ENCODE results near the gene IL13RA1. TPM values are rescaled to one million over a fixed set of nuclear protein-coding genes. Genes with fewer than 3 reads are reported as not detected.

IL13RA1 gene
- total and polyA plus RNA-seq, 2 experiments from 2014 or later, result 2.7 to 6.6 TPM

- H3K4me2 ChIP-seq, result no peak overlapping the region
- no peaks in the 10 kb centered on the region; the same call in 2 of the 3 replicates for H3K9me3 Mint-ChIP-seq
- ATAC-seq, result no peak
- H3K4me1 Mint-ChIP-seq, result 0 out of 3 replicates have a peak, but pooled peaks cover 2% of the 10 kb centered on the region
- H2AFZ ChIP-seq, result no peak overlapping the region
- H3F3A ChIP-seq (replicated peaks; ENCODE audit: low read depth), result no peaks in the 10 kb centered on the region
- no peaks in the 10 kb centered on the region for H3K4me1 ChIP-seq (ENCODE audit: insufficient read depth)
- no peak for TF ChIP-seq EZH2phosphoT487 (IDR thresholded peaks at IDR 0.05; ENCODE audit: unreplicated experiment)
- TF ChIP-seq POLR2AphosphoS5 (IDR thresholded peaks at IDR 0.05; ENCODE audit: low read depth), result no peak
- TF ChIP-seq REST (IDR thresholded peaks at IDR 0.05; ENCODE audit: unreplicated experiment), result no peak
- no peak for TF ChIP-seq NANOG (IDR thresholded peaks at IDR 0.05; ENCODE audit: borderline replicate concordance)
- TF ChIP-seq CTCF (conservative IDR thresholded peaks at IDR 0.05; ENCODE audit: low read depth in 2 of 2), result no peak
- TF ChIP-seq CREB1 (CRISPR knock-in tag; IDR thresholded peaks at IDR 0.05; ENCODE audit: low read depth), result no peak
- TF ChIP-seq ZNF462 (CRISPR knock-in tag; IDR thresholded peaks at IDR 0.05), result no peak
- no peak for TF ChIP-seq EZH2 (IDR thresholded peaks at IDR 0.05; ENCODE audit: low read depth, unreplicated experiment)
- no peak for TF ChIP-seq JUNB (IDR thresholded peaks at IDR 0.05; ENCODE audit: unreplicated experiment)
- no peak for TF ChIP-seq ZNF331 (CRISPR knock-in tag; IDR thresholded peaks at IDR 0.05; ENCODE audit: low read depth)
- TF ChIP-seq ZNF114 (CRISPR knock-in tag; IDR thresholded peaks at IDR 0.05), result no peak
- TF ChIP-seq ETS1 (IDR thresholded peaks at IDR 0.05), result no peak
- TF ChIP-seq STAT1 (IDR thresholded peaks at IDR 0.05; ENCODE audit: unreplicated experiment), result no peak
- no peaks in the 10 kb centered on the region for H3K27me3 ChIP-seq (ENCODE audit: insufficient read depth)
- no peak overlapping the region for H3K27ac ChIP-seq (ENCODE audit: low read depth)
- H3K36me3 ChIP-seq (ENCODE audit: insufficient read depth), result no peaks in the 10 kb centered on the region
- no peak for DNase-seq (ENCODE audit: low spot score)
- no peak overlapping the region for H3K4me3 Mint-ChIP-seq
- no peaks in the 10 kb centered on the region for H3K27me3 Mint-ChIP-seq (ENCODE audit: insufficient read depth, low read depth, poor library complexity)
- H4K20me1 ChIP-seq (replicated peaks; ENCODE audit: insufficient read depth), result no peaks in the 10 kb centered on the region
- no peaks in the 10 kb centered on the region for H3K9me2 ChIP-seq (ENCODE audit: insufficient read depth)
- H3K79me2 ChIP-seq (replicated peaks; ENCODE audit: insufficient read depth), result no peaks in the 10 kb centered on the region
- H3K27ac Mint-ChIP-seq, result no peak overlapping the region
- no peaks in the 10 kb centered on the region for H3K36me3 Mint-ChIP-seq (ENCODE audit: low read depth)
- no peak overlapping the region for H3K4me3 ChIP-seq
Observed at GRCh38 chrX:118758511-118758910, 31.1 kb downstream of the IL13RA1 start.

Measured in GM23338 (cell line).